ENCODE data around the gene LRRC15.

The LRRC15 gene

DNA sequence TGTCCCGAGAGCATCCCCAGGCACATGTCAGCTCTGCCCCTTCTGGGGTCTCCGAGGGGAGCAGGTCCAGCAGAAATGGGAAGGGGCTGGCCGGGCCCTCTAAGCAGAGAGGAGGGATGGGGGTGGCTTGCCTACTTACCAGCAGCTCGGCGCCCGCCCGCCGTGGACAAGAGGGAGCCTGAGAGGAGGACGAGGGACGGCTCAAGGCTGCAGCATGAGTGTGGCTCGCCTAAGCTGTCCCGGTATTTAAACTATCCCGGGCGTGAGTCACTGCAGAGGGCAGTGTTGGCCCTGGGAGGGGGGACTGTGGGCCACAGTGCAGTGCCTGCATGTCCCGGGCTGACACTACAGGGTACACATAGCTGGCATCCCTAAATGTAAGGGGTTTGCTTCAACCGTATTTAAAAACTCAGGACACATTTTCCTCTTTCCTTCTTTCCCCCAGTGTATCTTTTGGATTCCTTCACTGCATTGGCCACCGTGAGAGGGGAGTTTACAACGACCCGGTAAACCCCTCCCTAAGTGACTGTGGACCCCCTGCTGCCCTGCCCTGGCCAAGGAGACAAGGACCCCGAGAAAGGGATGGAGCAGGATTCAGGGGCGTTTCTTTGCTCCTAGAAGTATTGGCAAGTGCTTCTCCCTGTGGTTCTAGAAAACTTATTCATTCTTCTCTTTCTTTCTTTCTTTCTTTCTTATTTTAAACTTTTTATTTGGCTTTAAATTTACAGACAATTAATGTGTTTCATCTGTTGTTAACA lies at the start of gene LRRC15:
TSS of gene LRRC15 (minus strand) at position 222 of the 758 bp plus-strand sequence. CDS start 8,700 bp downstream, outside the sequence.
- no peak for DNase-seq

DNA sequence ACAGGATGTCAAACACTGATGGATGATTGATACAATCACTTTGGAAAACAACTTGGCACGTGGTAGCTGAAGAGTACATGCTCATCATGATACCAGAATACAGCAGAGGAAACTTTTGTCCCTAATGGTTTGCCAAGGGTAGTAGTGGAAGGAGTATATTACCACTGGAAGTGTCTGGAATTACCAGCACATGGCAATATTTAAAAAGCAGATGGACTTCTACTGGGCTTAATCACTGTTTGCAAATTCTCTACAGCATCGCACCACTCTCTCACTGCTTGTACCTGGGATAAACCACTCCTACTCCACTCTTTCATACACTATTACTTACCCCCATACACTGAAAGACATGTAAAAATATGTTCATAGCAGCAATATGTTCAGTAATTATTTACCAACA lies 49.1 kb upstream of the LRRC15 start:
- no peak for DNase-seq

DNA sequence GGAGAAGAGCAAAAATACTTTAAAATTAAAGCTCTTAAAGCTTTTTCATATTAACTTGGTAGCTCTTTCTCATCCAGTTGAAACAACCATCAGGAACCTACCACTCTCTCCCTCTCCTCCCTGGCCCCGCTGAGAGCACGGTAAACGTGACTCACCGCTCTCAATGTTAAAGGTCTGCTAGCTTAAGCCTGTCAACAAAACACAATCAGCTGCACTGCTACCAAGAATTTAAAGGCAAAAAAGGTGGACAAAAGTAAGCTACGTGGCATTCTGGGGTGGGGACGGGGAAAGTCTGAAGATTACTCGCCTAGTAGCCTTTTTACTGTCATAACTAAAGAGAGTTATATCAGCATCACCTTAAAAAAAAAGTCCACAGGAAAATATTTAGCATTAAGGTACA lies 37.9 kb upstream of the LRRC15 start:
- no peak for DNase-seq

DNA sequence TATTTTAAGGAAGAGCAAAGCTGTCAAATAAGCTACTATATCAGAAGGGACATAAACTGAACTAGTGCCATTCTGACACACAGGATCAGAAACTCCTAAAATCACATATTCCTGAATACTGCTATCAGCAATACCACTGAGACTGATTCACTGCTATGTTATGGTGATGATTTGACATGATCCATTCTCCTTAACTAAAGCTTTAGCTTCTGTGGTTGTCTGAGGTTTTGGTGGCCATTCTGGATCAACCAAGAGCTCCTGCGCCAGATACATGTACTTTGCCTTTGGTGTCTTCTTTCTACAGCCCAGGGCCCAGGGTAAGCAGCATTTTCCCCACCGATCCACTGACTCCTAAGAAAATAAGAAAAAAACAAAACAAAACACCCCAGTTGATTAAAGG lies 36.2 kb upstream of the LRRC15 start:
- DNase-seq = no peak

DNA sequence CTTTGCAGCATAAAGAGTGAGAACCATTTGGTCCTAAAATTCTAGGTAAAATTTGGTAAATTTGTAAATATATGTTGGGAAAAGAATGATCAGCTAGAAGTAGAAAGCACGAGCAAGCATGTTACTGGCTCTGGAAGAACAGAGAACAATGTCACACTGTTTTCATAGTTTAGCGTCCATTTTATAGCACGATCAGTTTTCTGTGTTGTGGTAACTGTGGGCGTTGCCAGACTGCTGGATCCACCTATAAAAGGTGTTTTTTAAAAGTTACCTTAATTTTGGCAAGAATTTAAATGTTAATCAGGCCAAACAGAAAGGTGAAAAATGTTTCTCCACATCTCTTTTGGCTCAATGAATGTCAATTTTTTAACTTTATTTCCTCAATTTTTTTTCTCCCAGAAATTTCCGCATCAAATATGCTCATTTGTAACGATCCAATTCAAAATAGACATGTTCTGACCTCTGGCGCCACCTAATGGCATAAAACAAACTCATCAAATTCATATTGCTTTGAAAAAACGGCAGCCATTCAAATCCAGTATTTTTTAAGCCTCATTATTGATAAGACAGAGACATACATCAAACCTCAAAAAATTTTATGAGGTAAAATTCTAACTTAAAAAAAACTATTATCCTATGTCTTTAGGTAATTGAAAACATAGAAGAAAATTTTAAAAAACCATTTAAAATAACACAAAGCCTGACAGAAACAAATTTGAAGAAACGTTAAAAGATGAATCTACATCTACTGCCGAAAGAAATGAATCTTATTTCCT lies 35.0 kb upstream of the LRRC15 start:
- DNase-seq = peak; percentile 50 to 53

DNA sequence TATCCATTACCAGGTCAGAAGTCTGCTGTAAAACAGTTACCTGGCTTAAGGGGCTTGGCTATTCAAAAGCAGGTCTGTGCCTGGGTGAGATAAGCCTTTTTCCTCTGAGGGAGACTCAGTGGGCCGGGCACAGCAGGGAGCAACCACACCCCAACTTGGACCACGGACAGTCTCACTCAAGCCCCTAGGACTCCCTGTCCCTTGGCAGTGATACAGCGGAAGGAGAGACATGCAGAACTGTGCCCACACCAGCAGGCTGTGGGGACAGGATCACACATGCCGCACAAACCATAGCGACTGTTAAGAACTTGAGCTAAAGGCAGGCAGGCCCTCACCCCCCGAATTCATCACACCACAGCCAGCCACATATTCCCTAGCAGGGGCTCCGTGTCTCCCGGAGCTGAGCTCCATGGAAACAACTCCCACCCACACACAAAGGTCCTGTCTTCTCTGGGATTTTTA lies 32.4 kb upstream of the LRRC15 start:
- DNase-seq = no peak

DNA sequence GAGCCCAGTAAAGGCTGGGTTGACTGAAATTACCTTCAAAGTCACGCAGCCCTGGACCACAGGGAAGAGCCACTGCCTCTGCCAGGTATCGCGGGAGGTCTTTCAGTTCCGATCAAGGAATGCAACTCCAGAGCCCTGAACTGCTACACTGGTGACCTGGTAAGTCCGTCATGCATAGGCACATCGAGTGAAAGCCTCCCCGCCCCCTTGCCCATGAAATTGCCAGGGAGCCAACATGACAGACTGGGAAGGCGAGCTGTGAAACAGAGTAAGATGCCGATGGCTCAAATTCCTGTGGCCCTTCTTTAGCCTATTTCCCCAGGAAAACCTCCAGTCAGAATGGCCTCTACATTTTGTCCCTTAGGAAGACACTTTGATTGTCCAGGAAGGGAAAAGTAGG lies 31.8 kb upstream of the LRRC15 start:
- DNase-seq = no peak

DNA sequence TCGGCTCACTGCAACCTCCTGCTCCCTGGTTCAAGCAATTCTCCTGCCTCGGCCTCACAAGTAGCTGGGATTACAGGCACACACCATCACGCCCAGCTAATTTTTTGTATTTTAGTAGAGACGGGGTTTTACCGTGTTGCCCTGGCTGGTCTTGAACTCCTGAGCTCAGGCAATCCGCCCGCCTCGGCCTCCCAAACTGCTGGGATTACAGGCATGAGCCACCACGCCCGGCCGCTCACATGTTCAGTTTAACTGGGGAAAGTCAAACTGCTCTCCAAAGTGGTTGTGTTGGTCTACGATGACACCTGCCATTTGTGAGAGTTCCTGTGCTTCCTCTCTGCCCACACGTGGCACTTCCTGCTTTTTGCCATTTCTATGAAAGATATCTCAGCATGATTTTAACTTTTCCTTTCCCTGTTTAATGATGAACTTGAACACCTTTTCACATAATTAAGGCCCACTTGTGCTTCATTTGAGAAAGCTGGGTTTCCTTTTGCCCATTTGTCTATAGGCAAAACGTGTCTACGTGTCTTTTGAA lies 30.4 kb upstream of the LRRC15 start:
- no peak for DNase-seq

DNA sequence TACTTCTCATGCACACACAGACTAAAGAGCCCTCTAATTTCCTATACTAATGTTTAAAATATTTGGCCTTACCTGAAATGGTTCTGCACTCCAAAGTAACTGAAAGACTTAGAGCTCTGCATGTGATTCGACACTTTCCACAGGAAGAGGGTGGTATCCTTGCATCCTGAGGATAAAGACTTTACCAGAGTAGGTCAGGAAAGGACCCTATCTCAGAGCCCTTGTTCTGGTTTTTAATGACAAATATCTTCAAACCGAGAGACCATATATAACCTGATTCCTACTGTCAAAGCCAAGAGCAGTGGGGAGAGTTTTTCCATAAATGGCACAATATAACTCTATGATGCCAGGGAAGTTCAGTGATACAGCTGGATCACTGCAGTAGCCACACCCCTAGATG lies 29.6 kb upstream of the LRRC15 start, which contains the start of gene GP5:
TSS of gene GP5 (minus strand) at position 101 of the 400 bp plus-strand sequence. CDS start 984 bp downstream, outside the sequence.
- no peak for DNase-seq

DNA sequence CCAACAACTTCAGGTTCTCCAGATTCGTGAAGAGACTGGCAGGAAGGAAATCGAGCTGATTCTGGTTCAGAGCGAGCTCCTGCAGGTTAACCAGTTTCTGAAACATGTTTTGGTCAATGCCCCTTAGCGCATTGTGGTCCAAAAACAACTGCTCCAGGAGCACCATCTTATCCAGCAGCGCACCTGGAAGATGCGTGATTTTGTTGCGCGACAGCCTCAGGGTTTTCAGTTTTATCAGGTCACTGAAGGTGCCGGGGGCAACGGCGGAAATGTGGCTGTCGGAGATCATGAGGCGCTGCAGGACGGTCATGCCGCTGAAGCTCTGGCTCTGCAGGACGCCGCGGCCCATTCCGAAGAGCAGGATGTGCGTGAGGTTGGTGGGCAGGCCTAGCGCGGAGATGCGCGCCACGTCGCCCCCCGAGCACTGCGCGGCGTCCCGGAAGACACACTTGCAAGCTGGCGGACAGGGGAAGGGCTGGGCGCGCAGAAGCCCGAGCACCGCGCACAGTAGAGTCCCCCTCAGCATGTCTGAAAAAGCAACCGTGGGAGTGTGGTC lies 28.3 kb upstream of the LRRC15 start:
- no peak for DNase-seq

DNA sequence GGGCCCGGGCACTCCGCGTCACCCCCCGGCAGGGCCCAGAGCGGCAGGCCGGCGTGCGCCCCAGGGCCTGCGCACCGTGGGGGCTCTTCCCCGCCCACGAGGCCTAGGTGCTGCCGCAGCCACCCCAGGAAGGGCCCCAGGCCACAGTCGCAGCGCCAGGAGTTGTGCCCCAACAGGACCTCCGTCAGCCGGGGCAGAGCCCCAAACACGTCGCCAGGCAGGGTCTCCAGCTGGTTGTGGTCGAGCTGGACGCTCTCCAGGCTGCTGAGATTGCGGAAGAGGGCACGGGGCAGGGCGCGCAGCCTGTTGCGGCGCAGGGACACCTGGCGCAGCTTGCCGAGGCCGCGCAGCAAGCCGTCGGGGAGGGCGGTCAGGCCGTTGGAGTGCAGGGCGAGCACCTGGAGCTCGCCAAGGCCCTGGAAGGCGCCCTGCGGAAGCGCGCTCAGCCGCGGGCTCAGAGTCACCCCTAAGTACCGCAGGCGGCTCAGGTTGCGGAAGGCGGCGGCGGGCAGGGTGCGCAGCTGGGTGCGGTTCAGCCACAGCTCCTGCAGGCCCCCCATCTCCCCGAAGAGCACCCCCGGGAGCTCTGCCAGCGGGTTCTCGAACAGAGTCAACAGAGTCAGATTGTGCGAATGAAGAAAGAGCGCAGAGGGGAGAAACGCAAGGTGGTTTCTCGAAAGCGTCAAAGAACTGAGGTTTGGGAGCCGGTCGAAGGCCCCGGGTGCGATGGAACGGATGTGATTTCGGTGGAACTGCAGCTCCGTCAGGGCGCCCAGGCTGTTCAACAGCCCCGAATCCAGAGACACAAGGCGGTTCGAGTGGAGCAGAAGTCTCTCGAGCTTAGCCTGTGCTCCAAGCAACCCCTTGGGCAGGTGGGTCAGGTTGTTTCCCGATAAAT lies 27.6 kb upstream of the LRRC15 start:
- no peak for DNase-seq

DNA sequence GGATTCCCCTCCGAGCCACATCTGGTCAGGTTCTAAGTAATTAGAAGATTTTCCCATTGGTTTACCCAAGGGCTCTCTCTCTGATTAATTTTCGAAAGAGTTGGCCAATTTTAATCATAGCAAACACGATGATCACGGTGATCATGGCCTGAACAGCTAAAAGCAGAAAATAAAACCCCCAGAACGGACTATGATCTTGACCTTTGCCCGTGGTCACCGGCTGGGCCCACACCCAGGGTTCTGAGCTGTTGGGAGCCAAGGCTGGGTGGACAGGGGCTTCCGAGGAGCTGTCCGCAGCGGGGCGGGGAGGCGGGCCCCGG lies 27.0 kb upstream of the LRRC15 start:
- no peak for DNase-seq

DNA sequence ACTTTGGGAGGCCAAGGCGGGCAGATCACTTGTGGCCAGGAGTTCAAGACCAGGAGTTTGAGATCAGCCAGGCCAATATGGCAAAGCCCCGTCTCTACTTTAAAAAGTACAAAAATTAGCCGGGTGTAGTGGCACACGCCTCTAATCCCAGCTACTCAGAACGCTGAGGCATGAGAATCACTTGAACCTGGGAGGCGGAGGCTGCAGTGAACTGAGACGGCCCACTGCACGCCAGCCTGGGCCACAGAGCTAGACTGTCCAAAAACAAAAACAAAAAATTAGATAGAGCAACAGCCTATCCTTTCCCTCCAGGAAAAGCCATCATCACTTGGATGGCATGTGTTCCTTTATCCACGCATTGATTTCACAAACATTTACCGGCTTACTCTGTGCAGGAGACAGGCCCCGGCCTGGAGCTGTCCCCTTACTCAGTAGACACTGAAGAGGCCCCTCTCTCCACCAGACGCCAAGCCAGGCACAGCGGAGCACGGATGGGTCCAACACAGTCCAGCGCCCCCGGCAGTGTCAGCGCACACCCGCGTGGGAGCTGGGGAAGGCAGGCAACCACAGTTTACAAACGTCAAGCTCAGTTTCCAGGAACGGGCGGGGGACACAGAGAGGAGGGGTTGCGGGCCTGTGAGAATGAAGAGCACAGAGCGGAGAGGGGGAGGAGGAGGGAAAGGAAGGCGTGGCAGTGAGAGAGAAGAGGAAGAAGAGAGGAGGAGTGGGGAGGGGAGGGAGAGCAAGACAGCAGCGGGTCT lies 26.4 kb upstream of the LRRC15 start:
- DNase-seq = peak; percentile 49 to 51

DNA sequence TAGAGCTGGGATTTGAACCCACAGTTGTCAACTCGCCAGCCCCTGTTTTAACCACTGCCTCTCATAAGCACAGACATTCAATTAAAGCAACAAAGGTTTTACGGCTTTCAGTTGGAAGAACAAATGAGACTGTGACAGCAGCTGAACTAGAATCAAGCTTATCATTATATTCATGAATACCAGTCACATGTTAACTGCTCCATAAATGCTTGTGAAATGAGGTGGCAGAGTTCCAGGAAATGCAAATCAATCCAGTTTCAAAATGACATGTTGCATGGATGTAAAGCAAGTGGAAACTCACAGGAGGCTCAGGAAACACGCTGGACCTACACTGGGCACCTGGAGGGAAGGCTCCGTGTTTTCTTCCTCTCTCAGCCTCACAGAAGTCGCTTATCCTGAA lies 25.7 kb upstream of the LRRC15 start:
- no peak for DNase-seq

DNA sequence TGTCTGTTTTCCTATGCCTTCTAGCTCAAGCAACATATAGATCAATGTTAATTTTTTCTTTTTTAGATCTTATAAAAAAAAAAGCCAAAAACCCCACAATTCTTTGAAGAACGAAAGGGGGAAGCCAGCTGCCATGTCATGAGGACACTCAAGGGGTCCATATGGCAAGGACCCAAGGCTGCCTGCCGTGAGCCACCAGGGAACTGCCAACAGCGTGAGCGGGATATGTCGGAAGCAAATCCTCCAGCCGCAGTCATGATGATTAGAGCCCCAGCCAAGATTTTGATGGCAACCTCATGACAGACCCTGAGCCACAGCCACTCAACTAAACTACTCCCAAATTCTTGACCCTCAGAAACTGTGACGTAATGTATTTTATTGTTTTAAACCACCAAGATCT lies 23.0 kb upstream of the LRRC15 start:
- no peak for DNase-seq

DNA sequence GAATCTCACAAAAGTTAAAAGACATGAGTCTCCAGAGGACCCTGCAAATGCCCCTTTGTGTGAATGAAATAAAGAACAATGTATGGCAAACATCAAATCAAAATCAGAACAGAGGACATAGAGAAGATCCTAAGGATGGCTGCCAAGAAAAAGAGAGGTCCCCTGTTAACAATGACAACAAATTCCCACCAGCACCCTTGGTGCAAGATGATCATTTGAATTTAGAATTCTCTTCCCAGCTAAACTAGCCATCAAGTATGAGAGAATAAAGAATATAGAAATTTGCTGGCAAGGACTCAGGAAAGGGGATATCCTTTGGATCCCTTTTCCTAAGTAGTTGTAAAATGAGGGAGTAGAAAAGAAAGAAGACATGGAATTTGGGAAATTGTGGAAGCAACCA lies 21.3 kb upstream of the LRRC15 start:
- no peak for DNase-seq

DNA sequence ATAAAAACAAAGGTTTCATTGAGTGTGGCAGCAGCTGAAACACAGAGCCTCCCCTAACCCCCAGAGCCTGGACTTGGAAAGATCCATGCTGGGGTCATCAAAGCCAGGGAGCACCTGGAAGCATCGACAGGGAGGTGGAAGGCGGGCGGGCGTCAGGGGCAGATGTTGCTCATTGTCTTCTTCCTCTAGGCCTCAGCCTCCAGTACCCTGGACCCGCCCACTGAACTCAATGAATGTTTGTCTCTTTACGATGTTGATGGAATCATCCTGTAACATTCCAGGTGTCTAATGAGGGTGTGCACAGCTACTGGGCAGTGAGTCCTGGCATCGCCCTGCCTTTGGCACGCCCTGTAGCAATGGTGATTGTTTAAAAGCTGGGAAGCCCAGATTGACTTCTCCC lies 19.7 kb upstream of the LRRC15 start:
- DNase-seq = no peak

DNA sequence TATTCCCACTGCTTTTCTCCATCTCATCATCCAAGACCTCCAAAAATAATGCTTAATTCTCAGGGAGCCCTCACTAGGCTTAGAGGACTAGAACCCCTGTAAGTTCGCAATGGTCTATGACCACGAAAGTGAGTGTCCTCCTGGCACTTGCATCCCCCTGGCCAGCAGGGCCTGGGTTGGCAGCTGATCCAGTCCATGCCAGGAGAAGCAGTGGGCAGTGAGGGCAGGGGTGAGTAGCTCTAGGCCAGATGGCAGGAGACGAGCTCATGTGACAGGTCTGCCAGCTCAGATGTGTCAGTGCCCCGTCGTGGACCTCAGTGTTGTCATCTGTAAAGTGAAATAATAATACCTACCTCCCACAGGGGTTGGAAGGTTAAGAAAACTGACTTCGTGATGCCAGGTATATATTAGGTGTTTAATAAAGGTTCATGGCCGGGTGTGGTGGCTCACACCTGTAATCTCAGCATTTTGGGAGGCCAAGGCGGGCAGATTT lies 18.4 kb upstream of the LRRC15 start:
- no peak for DNase-seq

DNA sequence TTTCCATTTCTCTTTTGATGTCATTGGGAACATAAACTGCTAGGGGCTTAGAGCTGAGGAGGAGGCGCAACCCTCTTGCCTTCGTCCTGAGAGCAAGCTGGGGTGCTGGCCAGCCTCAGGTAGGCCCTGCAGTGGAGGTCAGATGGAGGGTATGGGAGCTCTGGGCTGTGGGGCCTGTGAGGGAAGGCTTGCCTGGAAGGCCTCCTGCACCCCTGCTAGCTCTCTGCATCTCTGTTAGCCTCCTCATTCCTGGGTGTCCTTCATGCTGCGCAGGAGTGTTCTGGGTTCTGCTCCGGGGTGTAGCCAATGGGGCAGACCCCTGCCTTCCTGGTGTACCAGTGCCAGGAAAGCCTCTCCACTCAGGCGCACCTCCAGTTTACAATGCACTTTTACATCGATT lies 17.7 kb upstream of the LRRC15 start:
- no peak for DNase-seq

DNA sequence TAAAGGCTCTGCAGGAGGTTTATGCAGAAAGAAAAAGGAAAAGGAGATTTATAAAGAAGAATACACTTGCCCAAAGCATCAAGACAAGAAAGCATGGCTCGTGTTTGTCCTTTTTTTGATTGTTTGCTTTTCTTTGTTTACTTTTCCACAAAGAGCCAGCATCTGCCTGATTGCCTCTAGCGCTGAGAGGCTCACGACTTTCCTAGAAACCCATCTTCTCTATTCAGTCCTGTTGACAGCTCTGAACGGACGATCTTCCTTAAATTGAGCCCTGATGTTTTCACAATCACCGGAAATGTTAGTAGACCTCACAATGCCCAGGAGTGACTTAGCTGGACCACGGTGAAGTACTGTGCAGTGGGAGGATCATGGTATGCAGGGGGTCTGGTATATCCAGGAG lies 17.1 kb upstream of the LRRC15 start:
- DNase-seq = no peak

DNA sequence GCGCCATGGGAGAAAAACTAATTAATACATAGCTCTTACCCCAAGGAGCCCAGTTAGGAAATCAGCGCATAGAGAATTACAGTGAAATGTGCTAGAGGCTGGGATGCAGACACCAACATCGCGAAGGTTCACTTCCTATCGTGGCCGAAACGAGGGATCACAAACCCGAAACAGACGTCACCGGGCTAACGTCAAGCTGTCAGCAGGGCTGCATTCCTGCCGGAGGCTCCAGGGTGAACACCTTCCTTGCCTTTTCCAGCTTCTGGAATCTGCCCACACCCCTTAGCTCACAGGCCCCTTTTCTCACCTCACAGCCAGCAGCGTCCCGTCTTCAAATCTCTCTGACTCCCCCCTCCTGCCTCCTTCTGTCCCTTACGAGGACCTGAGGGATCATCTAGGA lies 16.5 kb upstream of the LRRC15 start:
- DNase-seq = no peak

DNA sequence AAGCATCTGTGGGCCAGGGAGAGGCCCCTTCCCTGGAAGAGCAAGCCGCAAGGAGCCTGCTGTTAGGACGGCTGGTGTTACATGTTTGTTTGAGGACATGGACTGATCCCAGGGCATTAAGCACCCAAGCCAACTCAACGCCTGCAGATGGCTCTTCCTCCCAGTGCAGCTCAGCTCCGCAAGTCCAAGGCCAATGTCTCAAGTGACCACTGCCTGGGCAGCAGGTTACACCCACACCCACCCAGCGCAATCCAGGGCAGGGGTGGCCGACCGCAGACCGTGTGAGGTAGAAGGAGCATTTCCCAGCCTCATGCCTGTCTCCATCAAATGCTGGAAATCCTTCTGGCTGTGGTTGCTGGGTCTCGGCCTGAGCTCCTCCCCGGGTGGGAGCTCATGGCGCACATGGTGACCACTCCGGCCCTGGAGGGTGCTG lies 15.0 kb upstream of the LRRC15 start:
- no peak for DNase-seq
